Mesenchymal stem cell (in vitro differentiated cells and primary cell): ENCODE results near the gene ADAM22.

ENCODE experiments used
- DNase-seq: peaks from one replicate; pipeline ENCODE4 v3.0.0-alpha.2; 2013
- H2AFZ ChIP-seq: one replicate; pipeline ENCODE4 v1.6.1; 2013; ENCODE audit warnings: low read depth, mild to moderate bottlenecking, control low read depth, inconsistent platforms, low read length, moderate library complexity
- H2AK5ac ChIP-seq: 2 replicates; pipeline ENCODE4 v1.6.1; 2013; ENCODE audit warnings: low read length, moderate library complexity, mild to moderate bottlenecking, inconsistent platforms; ENCODE audit not compliant: severe bottlenecking
- H2BK120ac ChIP-seq: one replicate; pipeline ENCODE4 v1.6.1; 2013; ENCODE audit warnings: low read depth, mild to moderate bottlenecking, inconsistent platforms, low read length, moderate library complexity
- H2BK12ac ChIP-seq, 2 experiments: one replicate each; pipeline ENCODE4 v1.6.1; 2013; ENCODE audit warnings: inconsistent platforms in 2 of 2, low read length in 2 of 2, mild to moderate bottlenecking in 2 of 2, moderate library complexity in 2 of 2, control low read depth in 1 of 2
- H2BK15ac ChIP-seq: one replicate; pipeline ENCODE4 v1.6.1; 2013; ENCODE audit warnings: mild to moderate bottlenecking, low read depth, inconsistent platforms; ENCODE audit not compliant: poor library complexity, severe bottlenecking
- H2BK5ac ChIP-seq: 2 replicates; pipeline ENCODE4 v1.6.1; 2013; ENCODE audit warnings: low read depth, mild to moderate bottlenecking, low read length, control low read depth, inconsistent platforms; ENCODE audit not compliant: poor library complexity, severe bottlenecking
- H3K14ac ChIP-seq, 2 experiments: one replicate each; pipeline ENCODE4 v1.6.1; 2013; ENCODE audit warnings: inconsistent platforms in 2 of 2, low read length in 2 of 2, control low read depth in 1 of 2, mild to moderate bottlenecking in 1 of 2, moderate library complexity in 1 of 2
- H3K18ac ChIP-seq, 2 experiments: one replicate each; pipeline ENCODE4 v1.6.1; 2013; ENCODE audit warnings: inconsistent platforms in 2 of 2, low read length in 2 of 2, control low read depth in 1 of 2, low read depth in 1 of 2, mild to moderate bottlenecking in 1 of 2
- H3K23ac ChIP-seq, 2 experiments: one replicate each; pipeline ENCODE4 v1.6.1; 2013; ENCODE audit warnings: inconsistent platforms in 2 of 2, low read length in 2 of 2, mild to moderate bottlenecking in 2 of 2, moderate library complexity in 2 of 2, control low read depth in 1 of 2
- H3K27ac ChIP-seq: 2 replicates; pipeline ENCODE4 v1.5.1; 2013; ENCODE audit warnings: mild to moderate bottlenecking, moderate library complexity, low read length, control low read depth, inconsistent platforms; ENCODE audit not compliant: poor library complexity, severe bottlenecking
- H3K27me3 ChIP-seq, 2 experiments: 2 replicates each; pipeline versions ENCODE4 v1.6.1 to v1.7.0; 2013; ENCODE audit warnings: low read length in 2 of 2, mild to moderate bottlenecking in 2 of 2, moderate library complexity in 2 of 2, control low read depth in 1 of 2, inconsistent platforms in 1 of 2; ENCODE audit not compliant: control insufficient read depth in 1 of 2, insufficient read depth in 1 of 2
- H3K36me3 ChIP-seq, 2 experiments: 2 replicates each; pipeline versions ENCODE4 v1.6.1 to v1.7.0; 2013; ENCODE audit warnings: low read length in 2 of 2, control low read depth in 1 of 2, inconsistent platforms in 1 of 2, low read depth in 1 of 2, mild to moderate bottlenecking in 1 of 2; ENCODE audit not compliant: insufficient read depth in 2 of 2, control insufficient read depth in 1 of 2
- H3K4ac ChIP-seq, 2 experiments: one replicate each; pipeline ENCODE4 v1.6.1; 2013; ENCODE audit warnings: inconsistent platforms in 2 of 2, low read length in 2 of 2, mild to moderate bottlenecking in 2 of 2, moderate library complexity in 2 of 2, control low read depth in 1 of 2, low read depth in 1 of 2
- H3K4me1 ChIP-seq: 2 replicates; pipeline ENCODE4 v1.6.1; 2013; ENCODE audit warnings: low read depth, low read length, control low read depth; ENCODE audit not compliant: control insufficient read depth, insufficient read depth
- H3K4me2 ChIP-seq: 2 replicates; pipeline ENCODE4 v1.6.1; 2013; ENCODE audit warnings: low read length, mild to moderate bottlenecking, inconsistent platforms; ENCODE audit not compliant: poor library complexity, severe bottlenecking
- H3K4me3 ChIP-seq, 2 experiments: 2 replicates each; pipeline versions ENCODE4 v1.5.1 to v1.7.0; 2013; ENCODE audit warnings: low read length in 2 of 2, mild to moderate bottlenecking in 2 of 2, control low read depth in 1 of 2, low read depth in 1 of 2; ENCODE audit not compliant: insufficient read depth in 1 of 2
- H3K79me1 ChIP-seq: replicated peaks from 2 replicates; pipeline ENCODE4 v1.6.1; 2013; ENCODE audit warnings: mild to moderate bottlenecking, control low read depth, low read length, inconsistent platforms; ENCODE audit not compliant: poor library complexity, severe bottlenecking
- H3K9ac ChIP-seq: 2 replicates; pipeline ENCODE4 v1.7.0; 2013; ENCODE audit warnings: mild to moderate bottlenecking, low read length, moderate library complexity
- H3K9me3 ChIP-seq: 2 replicates; pipeline ENCODE4 v1.7.0; 2013; ENCODE audit warnings: mild to moderate bottlenecking, low read length; ENCODE audit not compliant: control insufficient read depth
- H4K8ac ChIP-seq: one replicate; pipeline ENCODE4 v1.6.1; 2013; ENCODE audit warnings: inconsistent platforms, mild to moderate bottlenecking, low read length, moderate library complexity
- H4K91ac ChIP-seq: one replicate; pipeline ENCODE4 v1.6.1; 2013; ENCODE audit warnings: mild to moderate bottlenecking, low read length, inconsistent platforms
- WGBS: methylation state at CpG from one replicate; pipeline ENCODE4 v1.1.7; 2013; ENCODE audit warnings: mixed read lengths; 5-methylcytosine and 5-hydroxymethylcytosine counted together

ADAM22 gene

DNA sequence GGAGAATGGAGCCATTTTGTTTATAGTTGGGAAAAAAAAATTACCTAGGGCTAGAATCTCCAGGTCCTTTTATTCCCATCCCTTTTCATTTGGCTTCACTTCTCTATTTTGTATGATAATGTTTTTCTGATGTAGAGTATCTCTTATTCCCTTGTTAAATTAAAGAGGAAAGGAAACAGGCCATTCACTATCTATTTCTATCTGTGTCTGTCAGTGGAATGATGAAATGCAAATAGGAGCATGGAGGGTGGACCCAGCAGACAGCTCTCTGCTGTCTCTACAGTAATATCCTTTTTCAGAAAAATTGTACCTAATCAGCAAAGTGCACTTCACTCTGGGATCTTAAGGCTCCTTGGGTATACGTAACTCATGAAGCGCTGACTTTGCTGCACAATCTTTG, 149.8 kb downstream of the ADAM22 start:
- Histone ChIP-seq H2AFZ (no peak overlapping the region), H2BK120ac (no peak overlapping the region), H3K36me3 (no peaks in the 10 kb centered on the region), H3K27me3 (no peaks in the 10 kb centered on the region), H3K14ac (no peak overlapping the region), H3K23ac (no peak overlapping the region), H2BK15ac (no peak overlapping the region), H3K4me1 (no peaks in the 10 kb centered on the region), H3K4me3 (no peak overlapping the region), H2AK5ac (no peak overlapping the region), H3K18ac (no peak overlapping the region), H3K27ac (no peak overlapping the region), H3K79me1 (no peaks in the 10 kb centered on the region), H3K9me3 (no peaks in the 10 kb centered on the region), H2BK12ac (no peak overlapping the region), H2BK5ac (no peak overlapping the region), H3K9ac (no peak overlapping the region), H3K4ac (no peak overlapping the region), H4K91ac (no peak overlapping the region), H3K4me2 (no peak overlapping the region), H4K8ac (no peak overlapping the region)
- no peak for DNase-seq
- WGBS, result 77% methylated on average over 2 of the region's 2 CpGs

DNA sequence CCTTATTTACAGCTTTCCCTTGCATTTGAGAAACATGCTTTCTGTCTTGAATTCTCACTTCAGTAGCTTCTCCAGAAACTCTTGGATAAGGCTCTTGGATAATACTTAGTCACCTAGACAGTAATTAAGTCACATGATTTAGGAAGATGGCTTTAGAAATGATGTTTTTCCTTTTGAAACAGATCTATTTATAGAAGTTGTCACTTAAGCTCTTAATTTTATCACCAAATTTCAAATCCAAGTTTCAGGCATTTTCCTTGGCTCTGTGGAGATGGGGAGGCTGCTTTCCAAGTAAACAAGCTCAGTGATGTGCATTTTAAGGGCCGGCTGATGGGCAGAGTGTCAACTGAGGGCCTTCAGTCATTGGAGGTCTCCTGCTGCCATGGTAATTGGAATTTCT, 155.5 kb downstream of the ADAM22 start:
- no peak overlapping the region for H3K14ac ChIP-seq

DNA sequence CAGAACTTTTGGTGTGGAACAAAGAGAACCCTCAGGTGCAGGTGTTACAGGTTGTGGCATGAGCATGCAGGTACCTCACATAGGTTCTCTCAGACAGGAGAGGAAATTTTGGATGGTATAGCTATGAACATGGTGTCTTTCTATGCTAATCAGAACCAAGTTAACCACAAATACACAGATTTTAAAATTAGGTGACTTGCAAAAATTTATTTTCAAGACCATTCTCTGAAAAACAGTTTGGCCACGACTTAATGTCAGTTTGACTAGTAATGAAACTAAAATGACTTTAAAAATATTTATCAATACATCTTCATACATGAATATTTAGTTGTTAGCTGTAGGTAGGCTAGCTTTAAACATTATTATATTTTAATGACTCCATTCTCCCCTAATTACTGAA, 156.2 kb downstream of the ADAM22 start:
- Histone ChIP-seq H3K79me1 (no peaks in the 10 kb centered on the region), H3K27ac (no peak overlapping the region), H2BK12ac (no peak overlapping the region), H4K91ac (no peak overlapping the region), H3K9ac (peak overlapping the region; percentile 66), H3K36me3 (no peaks in the 10 kb centered on the region), H3K9me3 (no peaks in the 10 kb centered on the region), H3K23ac (no peak overlapping the region), H2BK5ac (no peak overlapping the region), H2BK15ac (no peak overlapping the region), H3K4me1 (no peaks in the 10 kb centered on the region), H3K27me3 (no peaks in the 10 kb centered on the region), H2AK5ac (no peak overlapping the region), H3K4me3 (no peak overlapping the region), H3K4me2 (no peak overlapping the region), H4K8ac (no peak overlapping the region), H3K14ac (no peak overlapping the region), H2BK120ac (no peak overlapping the region), H3K4ac (no peak overlapping the region), H2AFZ (no peak overlapping the region), H3K18ac (no peak overlapping the region)
- DNase-seq, result no peak
- no CpG with 5 or more reads among the region's 1 CpG for WGBS

More for the DNA sequence above, 155.5 kb downstream of the ADAM22 start:
- H4K8ac ChIP-seq, result no peak overlapping the region
- no peak overlapping the region for H4K91ac ChIP-seq
- H2BK5ac ChIP-seq, result no peak overlapping the region
- no peak overlapping the region for H3K4me3 ChIP-seq
- H3K9me3 ChIP-seq, result no peaks in the 10 kb centered on the region
- no peak overlapping the region for H3K4ac ChIP-seq
- H3K79me1 ChIP-seq, result no peaks in the 10 kb centered on the region
- no peak overlapping the region for H3K4me2 ChIP-seq
- no peak overlapping the region for H2BK15ac ChIP-seq
- H2AK5ac ChIP-seq, result no peak overlapping the region
- H2BK120ac ChIP-seq, result no peak overlapping the region
- no peak for DNase-seq
- no peak overlapping the region for H3K9ac ChIP-seq
- H3K4me1 ChIP-seq, result no peaks in the 10 kb centered on the region
- H3K27ac ChIP-seq, result no peak overlapping the region
- no peaks in the 10 kb centered on the region for H3K27me3 ChIP-seq
- no peak overlapping the region for H3K23ac ChIP-seq
- no peak overlapping the region for H2BK12ac ChIP-seq
- no peaks in the 10 kb centered on the region for H3K36me3 ChIP-seq
- no peak overlapping the region for H2AFZ ChIP-seq
- 64% methylated on average over 1 of the region's 1 CpG for WGBS
- no peak overlapping the region for H3K18ac ChIP-seq

- DNase-seq, result no peak
- no peaks in the 10 kb centered on the region for H3K4me1 ChIP-seq
- no peak overlapping the region for H3K4me2 ChIP-seq
- no peak overlapping the region for H3K4ac ChIP-seq
- WGBS, result 67% methylated on average over 1 of the region's 2 CpGs
- no peak overlapping the region for H3K23ac ChIP-seq
- no peak overlapping the region for H3K18ac ChIP-seq
- no peak overlapping the region for H3K14ac ChIP-seq
- no peak overlapping the region for H2BK120ac ChIP-seq
- no peaks in the 10 kb centered on the region for H3K36me3 ChIP-seq
- peak overlapping the region; percentile 66 for H3K9ac ChIP-seq
- no peak overlapping the region for H2BK5ac ChIP-seq
- peak overlapping the region in 1 of 2 experiments; percentile 25 for H3K4me3 ChIP-seq
- no peak overlapping the region for H3K27ac ChIP-seq
- H3K9me3 ChIP-seq, result no peaks in the 10 kb centered on the region
- H2BK12ac ChIP-seq, result no peak overlapping the region
- no peaks in the 10 kb centered on the region for H3K27me3 ChIP-seq
- H2BK15ac ChIP-seq, result no peak overlapping the region
- H2AK5ac ChIP-seq, result no peak overlapping the region
- H4K91ac ChIP-seq, result no peak overlapping the region
- no peak overlapping the region for H2AFZ ChIP-seq
- H3K79me1 ChIP-seq, result no peaks in the 10 kb centered on the region
- no peak overlapping the region for H4K8ac ChIP-seq
Observed at GRCh38 chr7:88090671-88091070, 156.6 kb downstream of the ADAM22 start.
